Keratinocyte (primary cell): ENCODE measurements around the gene TSKU. TPM values are rescaled to one million over a fixed set of nuclear protein-coding genes. Genes with fewer than 3 reads are reported as not detected.

ENCODE experiments used
- DNase-seq: peaks from one replicate; pipeline ENCODE4 v3.0.0-alpha.2; 2011; ENCODE audit warnings: low read depth, missing footprints, low spot score
- FAIRE-seq: peaks from 2 replicates; lab custom pipeline; 2011; peaks lifted over from hg19 to GRCh38; lab: Jason Lieb, UNC
- H2AFZ ChIP-seq: 2 replicates; pipeline ENCODE4 v1.6.0; 2012; ENCODE audit warnings: low read length, control low read depth, inconsistent platforms; ENCODE audit not compliant: control insufficient read depth
- H3K27ac ChIP-seq: 2 replicates; pipeline ENCODE4 v1.5.1; 2011; ENCODE audit warnings: low read length; ENCODE audit not compliant: control insufficient read depth, insufficient read depth
- H3K27me3 ChIP-seq: 3 replicates; pipeline ENCODE4 v1.6.0; 2011; ENCODE audit warnings: low read length; ENCODE audit not compliant: control insufficient read depth, insufficient read depth; ENCODE audit errors: extremely low read depth
- H3K36me3 ChIP-seq, 2 experiments: 2 replicates in 1 of 2; 3 replicates in 1 of 2; pipeline ENCODE4 v1.5.1; 2011; ENCODE audit warnings: low read length in 2 of 2, mild to moderate bottlenecking in 1 of 2; ENCODE audit not compliant: control insufficient read depth in 2 of 2, insufficient read depth in 2 of 2; ENCODE audit errors: extremely low read depth in 1 of 2
- H3K4me1 ChIP-seq: 3 replicates; pipeline ENCODE4 v1.5.1; 2011; ENCODE audit warnings: low read length; ENCODE audit not compliant: control insufficient read depth, insufficient read depth; ENCODE audit errors: extremely low read depth
- H3K4me2 ChIP-seq: 3 replicates; pipeline ENCODE4 v1.6.0; 2011; ENCODE audit warnings: low read depth, low read length; ENCODE audit not compliant: control insufficient read depth, insufficient read depth; ENCODE audit errors: extremely low read depth
- H3K4me3 ChIP-seq, 3 experiments: fragments of 200-600 bp in 1 of 3; sonication (generic) in 1 of 3; 2 replicates in 2 of 3; 3 replicates in 1 of 3; pipeline ENCODE4 v1.5.1; 2011 to 2016; ENCODE audit warnings: low read length in 3 of 3, mild to moderate bottlenecking in 3 of 3, control low read depth in 2 of 3, inconsistent platforms in 1 of 3, low read depth in 1 of 3, mixed read lengths in 1 of 3, mixed run types in 1 of 3, moderate library complexity in 1 of 3; ENCODE audit not compliant: control insufficient read depth in 2 of 3, insufficient read depth in 2 of 3; ENCODE audit errors: extremely low read depth in 1 of 3
- H3K79me2 ChIP-seq: 2 replicates; pipeline ENCODE4 v1.6.0; 2012; ENCODE audit warnings: low read length; ENCODE audit not compliant: control insufficient read depth, insufficient read depth
- H3K9ac ChIP-seq: 3 replicates; pipeline ENCODE4 v1.6.0; 2011; ENCODE audit warnings: low read length; ENCODE audit not compliant: control insufficient read depth, insufficient read depth; ENCODE audit errors: extremely low read depth
- H3K9me1 ChIP-seq: 3 replicates; pipeline ENCODE4 v1.6.0; 2011; ENCODE audit warnings: low read length; ENCODE audit not compliant: control insufficient read depth, insufficient read depth; ENCODE audit errors: extremely low read depth
- H3K9me3 ChIP-seq: 2 replicates; pipeline ENCODE4 v1.5.1; 2012; ENCODE audit warnings: low read depth, low read length; ENCODE audit not compliant: control insufficient read depth
- H4K20me1 ChIP-seq: 3 replicates; pipeline ENCODE4 v1.6.0; 2011; ENCODE audit warnings: low read length; ENCODE audit not compliant: control insufficient read depth, insufficient read depth; ENCODE audit errors: extremely low read depth
- EZH2 ChIP-seq: IDR thresholded peaks from one replicate; pipeline ENCODE4 v1.6.1; 2012; ENCODE audit warnings: inconsistent platforms, mild to moderate bottlenecking, low read length, moderate library complexity
- dilution Hi-C: fragments of 300-500 bp; cut with MboI; formaldehyde crosslinking; loops from one replicate; pipeline ENCODE4 v1.7.0; 2020; ENCODE audit warnings: low sequenced_read_pairs; ENCODE audit not compliant: extremely low pct_ligation_motif_present
- polyA plus RNA-seq, 5 experiments: library from polyadenylated mRNA; depleted of rRNA in 3 of 5; stranded (reverse) in 3 of 5; stranded (forward) in 1 of 5; unstranded in 1 of 5; fragments of >200 nt; gene quantifications; 1 replicate in 1 of 5; 2 replicates in 3 of 5; 3 replicates in 1 of 5; pipeline versions ENCODE4 v1.2.1 to v1.2.3, GENCODE V29; 2011 to 2012; ENCODE audit warnings: missing spikeins in 2 of 5, low read depth in 1 of 5, low replicate concordance in 1 of 5
- TF ChIP-seq, protein P1 (sequence below), 3 experiments: IDR thresholded peaks in 1 of 3; conservative IDR thresholded peaks in 1 of 3; optimal IDR thresholded peaks in 1 of 3; 2 replicates in 2 of 3; 3 replicates in 1 of 3; pipeline versions ENCODE3 to v1.5.1; 2011; ENCODE audit warnings: low read length in 3 of 3, mild to moderate bottlenecking in 3 of 3, moderate library complexity in 2 of 3, control low read depth in 1 of 3, inconsistent platforms in 1 of 3; ENCODE audit not compliant: insufficient read depth in 2 of 3; ENCODE audit errors: extremely low read depth in 1 of 3

TSKU gene
- polyA plus RNA-seq, 1 donor (not counting 4 experiments of a cell fraction or from before 2014, with no cell fraction given) = 22.8 TPM

- Histone ChIP-seq H3K79me2 (no peaks in the 10 kb centered on the region), H3K9ac (no peak overlapping the region), H3K27me3 (no peaks in the 10 kb centered on the region), H3K36me3 (peaks cover under 1 to 5% of the 10 kb centered on the region in 2 experiments), H2AFZ (no peak overlapping the region), H3K4me2 (no peak overlapping the region), H4K20me1 (peaks cover 9% of the 10 kb centered on the region), H3K4me3 (no peak overlapping the region), H3K9me1 (no peaks in the 10 kb centered on the region), H3K4me1 (peaks cover 27% of the 10 kb centered on the region), H3K27ac (no peak overlapping the region), H3K9me3 (no peaks in the 10 kb centered on the region)
- FAIRE-seq (no peak), DNase-seq (no peak)
- TF ChIP-seq EZH2 = no peak
- TF ChIP-seq, protein P1, sequence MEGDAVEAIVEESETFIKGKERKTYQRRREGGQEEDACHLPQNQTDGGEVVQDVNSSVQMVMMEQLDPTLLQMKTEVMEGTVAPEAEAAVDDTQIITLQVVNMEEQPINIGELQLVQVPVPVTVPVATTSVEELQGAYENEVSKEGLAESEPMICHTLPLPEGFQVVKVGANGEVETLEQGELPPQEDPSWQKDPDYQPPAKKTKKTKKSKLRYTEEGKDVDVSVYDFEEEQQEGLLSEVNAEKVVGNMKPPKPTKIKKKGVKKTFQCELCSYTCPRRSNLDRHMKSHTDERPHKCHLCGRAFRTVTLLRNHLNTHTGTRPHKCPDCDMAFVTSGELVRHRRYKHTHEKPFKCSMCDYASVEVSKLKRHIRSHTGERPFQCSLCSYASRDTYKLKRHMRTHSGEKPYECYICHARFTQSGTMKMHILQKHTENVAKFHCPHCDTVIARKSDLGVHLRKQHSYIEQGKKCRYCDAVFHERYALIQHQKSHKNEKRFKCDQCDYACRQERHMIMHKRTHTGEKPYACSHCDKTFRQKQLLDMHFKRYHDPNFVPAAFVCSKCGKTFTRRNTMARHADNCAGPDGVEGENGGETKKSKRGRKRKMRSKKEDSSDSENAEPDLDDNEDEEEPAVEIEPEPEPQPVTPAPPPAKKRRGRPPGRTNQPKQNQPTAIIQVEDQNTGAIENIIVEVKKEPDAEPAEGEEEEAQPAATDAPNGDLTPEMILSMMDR (optimal IDR thresholded peaks at IDR 0.05 in 1 of 3, IDR thresholded peaks at IDR 0.05 in 1 of 3, conservative IDR thresholded peaks at IDR 0.05 in 1 of 3; ENCODE audit: extremely low read depth in 1 of 3, insufficient read depth in 2 of 3, low read length in 3 of 3) = no peak
- dilution Hi-C loops = no loop called here
Observed at GRCh38 chr11:76802621-76803020, 19.5 kb downstream of the TSKU start.

GRCh38 chr11:76803023-76803422, 19.9 kb downstream of the TSKU start:
- Histone ChIP-seq H3K9ac (no peak overlapping the region), H3K4me1 (peaks cover 27% of the 10 kb centered on the region), H2AFZ (no peak overlapping the region), H3K9me3 (no peaks in the 10 kb centered on the region), H3K27ac (no peak overlapping the region), H3K79me2 (no peaks in the 10 kb centered on the region), H4K20me1 (peaks cover 7% of the 10 kb centered on the region), H3K9me1 (no peaks in the 10 kb centered on the region), H3K4me2 (no peak overlapping the region), H3K4me3 (no peak overlapping the region), H3K36me3 (peaks cover 0 to 2% of the 10 kb centered on the region in 2 experiments), H3K27me3 (no peaks in the 10 kb centered on the region)
- dilution Hi-C loops = no loop called here
- no peak for DNase-seq
- TF ChIP-seq, protein P1 (optimal IDR thresholded peaks at IDR 0.05 in 1 of 3, IDR thresholded peaks at IDR 0.05 in 1 of 3, conservative IDR thresholded peaks at IDR 0.05 in 1 of 3; ENCODE audit: extremely low read depth in 1 of 3, insufficient read depth in 2 of 3, low read length in 3 of 3) = no peak
- TF ChIP-seq EZH2 = no peak
- no peak for FAIRE-seq
